Measurements from ENCODE around the gene HAL.

The HAL gene

GRCh38 chr12:95942101-95942523, 54.0 kb downstream of the HAL start:
- no peak for DNase-seq (ENCODE audit: low read depth)

DNA sequence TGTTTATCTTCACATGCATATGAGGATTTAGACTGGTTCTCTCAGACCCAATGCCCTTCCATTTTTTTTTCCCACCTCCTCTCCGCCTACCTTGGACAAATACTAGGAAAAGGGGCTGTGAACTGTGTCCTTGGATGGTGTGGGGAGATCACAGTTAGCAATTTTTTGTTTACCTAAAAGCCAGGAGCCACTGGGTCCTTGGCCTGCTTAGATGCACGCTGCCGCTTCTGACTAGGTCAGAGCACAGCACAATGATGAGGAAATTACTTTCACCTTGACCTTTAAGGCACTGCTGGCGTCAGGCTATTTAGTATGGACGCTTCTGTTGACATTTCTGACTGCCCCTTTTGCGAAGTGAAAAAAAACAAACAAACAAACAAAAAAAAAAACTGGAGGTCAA, 55.6 kb downstream of the HAL start:
- DNase-seq (ENCODE audit: low read depth), result no peak

All from GM04503 (cell line).